Measurements from ENCODE around the gene ATP7B.

The ATP7B gene

GRCh38 chr13:51967482-51968446 lies 43.5 kb downstream of the ATP7B start:
- no peak overlapping the region for H4K8ac ChIP-seq (ENCODE audit: low read depth, low read length)
- no peak overlapping the region for H2AK5ac ChIP-seq (ENCODE audit: low read depth, low read length)
- H3K14ac ChIP-seq (ENCODE audit: low read length), result no peak overlapping the region
- no peak overlapping the region for H3K23ac ChIP-seq (ENCODE audit: low read depth, low read length, poor library complexity)
- H3K36me3 ChIP-seq (replicated peaks in 1 of 2; ENCODE audit: control insufficient read depth in 2 of 2, insufficient read depth in 2 of 2, low read length in 2 of 2), result no peaks in the 10 kb centered on the region
- peak overlapping the region in 1 of 2 donors; percentile 63 for H3K4me3 ChIP-seq (ENCODE audit: low read length in 2 of 2)
- no peak overlapping the region for H2BK12ac ChIP-seq (ENCODE audit: low read length)
- H3K18ac ChIP-seq (ENCODE audit: low read length), result no peak overlapping the region
- no peak overlapping the region for H3K4ac ChIP-seq (ENCODE audit: low read length)
- no peak overlapping the region for H2BK120ac ChIP-seq (ENCODE audit: low read depth, low read length)
- H3K9me3 ChIP-seq (replicated peaks in 1 of 2; ENCODE audit: control insufficient read depth in 2 of 2, insufficient read depth in 1 of 2, low read depth in 1 of 2, low read length in 2 of 2), result no peaks in the 10 kb centered on the region
- no peak for DNase-seq (ENCODE audit: low spot score)
- H2BK5ac ChIP-seq (ENCODE audit: low read length), result no peak overlapping the region
- H4K91ac ChIP-seq (ENCODE audit: low read depth, low read length, poor library complexity), result no peak overlapping the region
- no peaks in the 10 kb centered on the region for H3K4me1 ChIP-seq (ENCODE audit: control insufficient read depth in 2 of 2, insufficient read depth in 1 of 2, low read depth in 1 of 2, low read length in 2 of 2)
- H3K27ac ChIP-seq (replicated peaks; ENCODE audit: low read length), result no peak overlapping the region
- H3K9ac ChIP-seq (ENCODE audit: low read depth, low read length, poor library complexity), result no peak overlapping the region
- WGBS, 2 donors (ENCODE audit: extremely low coverage in 2 of 2, insufficient read length in 2 of 2, insufficient replicate concordance in 1 of 2), result no CpG with 5 or more reads among the region's 8 CpGs
- H3K27me3 ChIP-seq (ENCODE audit: control insufficient read depth in 3 of 3, insufficient read depth in 3 of 3, low read depth in 1 of 3, low read length in 3 of 3), result no peaks in the 10 kb centered on the region
- no peak overlapping the region for H3K4me2 ChIP-seq (ENCODE audit: insufficient read depth, low read length, poor library complexity, severe bottlenecking)
- H2BK15ac ChIP-seq (ENCODE audit: low read length), result no peak overlapping the region
- no peaks in the 10 kb centered on the region for H3K79me1 ChIP-seq (ENCODE audit: low read depth, low read length)
- no peak overlapping the region for H2AFZ ChIP-seq (ENCODE audit: low read length)

- WGBS, 2 donors (ENCODE audit: extremely low coverage in 2 of 2, insufficient read length in 2 of 2, insufficient replicate concordance in 1 of 2), result no CpG with 5 or more reads among the region's 10 CpGs
- no peaks in the 10 kb centered on the region for H3K9me3 ChIP-seq (replicated peaks in 1 of 2; ENCODE audit: control insufficient read depth in 2 of 2, insufficient read depth in 1 of 2, low read depth in 1 of 2, low read length in 2 of 2)
- H3K27ac ChIP-seq (replicated peaks; ENCODE audit: low read length), result no peak overlapping the region
Measured at GRCh38 chr13:51966186-51966585, 45.1 kb downstream of the ATP7B start.

GRCh38 chr13:51961493-51962403 lies 49.5 kb downstream of the ATP7B start:
- Histone ChIP-seq H2BK15ac (ENCODE audit: low read length) (no peak overlapping the region), H2AFZ (ENCODE audit: low read length) (no peak overlapping the region), H3K4ac (ENCODE audit: low read length) (no peak overlapping the region), H3K27ac (replicated peaks; ENCODE audit: low read length) (no peak overlapping the region), H3K4me1 (ENCODE audit: control insufficient read depth in 2 of 2, insufficient read depth in 1 of 2, low read depth in 1 of 2, low read length in 2 of 2) (peaks cover 0 to 2% of the 10 kb centered on the region in 2 donors), H2BK120ac (ENCODE audit: low read depth, low read length) (no peak overlapping the region), H3K27me3 (ENCODE audit: control insufficient read depth in 3 of 3, insufficient read depth in 3 of 3, low read depth in 1 of 3, low read length in 3 of 3) (no peaks in the 10 kb centered on the region), H3K18ac (ENCODE audit: low read length) (no peak overlapping the region), H4K91ac (ENCODE audit: low read depth, low read length, poor library complexity) (no peak overlapping the region), H3K4me3 (ENCODE audit: low read length in 2 of 2) (no peak overlapping the region), H2BK5ac (ENCODE audit: low read length) (no peak overlapping the region), H3K9ac (ENCODE audit: low read depth, low read length, poor library complexity) (no peak overlapping the region), H2BK12ac (ENCODE audit: low read length) (no peak overlapping the region), H3K23ac (ENCODE audit: low read depth, low read length, poor library complexity) (no peak overlapping the region), H3K36me3 (replicated peaks in 1 of 2; ENCODE audit: control insufficient read depth in 2 of 2, insufficient read depth in 2 of 2, low read length in 2 of 2) (no peaks in the 10 kb centered on the region), H3K4me2 (ENCODE audit: insufficient read depth, low read length, poor library complexity, severe bottlenecking) (no peak overlapping the region), H2AK5ac (ENCODE audit: low read depth, low read length) (no peak overlapping the region), H3K79me1 (ENCODE audit: low read depth, low read length) (no peaks in the 10 kb centered on the region), H4K8ac (ENCODE audit: low read depth, low read length) (no peak overlapping the region), H3K9me3 (replicated peaks in 1 of 2; ENCODE audit: control insufficient read depth in 2 of 2, insufficient read depth in 1 of 2, low read depth in 1 of 2, low read length in 2 of 2) (no peaks in the 10 kb centered on the region), H3K14ac (ENCODE audit: low read length) (no peak overlapping the region)
- WGBS, 2 donors (ENCODE audit: extremely low coverage in 2 of 2, insufficient read length in 2 of 2, insufficient replicate concordance in 1 of 2), result no CpG with 5 or more reads among the region's 5 CpGs
- DNase-seq (ENCODE audit: low spot score), result no peak

More at GRCh38 chr13:51966186-51966585, 45.1 kb downstream of the ATP7B start:
- Histone ChIP-seq H4K91ac (ENCODE audit: low read depth, low read length, poor library complexity) (no peak overlapping the region), H3K4me2 (ENCODE audit: insufficient read depth, low read length, poor library complexity, severe bottlenecking) (no peak overlapping the region), H2AFZ (ENCODE audit: low read length) (no peak overlapping the region), H2BK15ac (ENCODE audit: low read length) (no peak overlapping the region), H3K4me3 (ENCODE audit: low read length in 2 of 2) (no peak overlapping the region), H3K18ac (ENCODE audit: low read length) (no peak overlapping the region), H3K23ac (ENCODE audit: low read depth, low read length, poor library complexity) (no peak overlapping the region), H3K27me3 (ENCODE audit: control insufficient read depth in 3 of 3, insufficient read depth in 3 of 3, low read depth in 1 of 3, low read length in 3 of 3) (no peaks in the 10 kb centered on the region), H2BK5ac (ENCODE audit: low read length) (no peak overlapping the region), H2AK5ac (ENCODE audit: low read depth, low read length) (no peak overlapping the region), H3K79me1 (ENCODE audit: low read depth, low read length) (no peaks in the 10 kb centered on the region), H4K8ac (ENCODE audit: low read depth, low read length) (no peak overlapping the region), H3K9ac (ENCODE audit: low read depth, low read length, poor library complexity) (no peak overlapping the region), H3K36me3 (replicated peaks in 1 of 2; ENCODE audit: control insufficient read depth in 2 of 2, insufficient read depth in 2 of 2, low read length in 2 of 2) (no peaks in the 10 kb centered on the region), H2BK12ac (ENCODE audit: low read length) (no peak overlapping the region), H3K14ac (ENCODE audit: low read length) (no peak overlapping the region), H2BK120ac (ENCODE audit: low read depth, low read length) (no peak overlapping the region), H3K4ac (ENCODE audit: low read length) (no peak overlapping the region), H3K4me1 (ENCODE audit: control insufficient read depth in 2 of 2, insufficient read depth in 1 of 2, low read depth in 1 of 2, low read length in 2 of 2) (no peaks in the 10 kb centered on the region)
- DNase-seq (ENCODE audit: low spot score), result no peak

- Histone ChIP-seq H3K4ac (ENCODE audit: low read length) (no peak overlapping the region), H2BK15ac (ENCODE audit: low read length) (no peak overlapping the region), H3K23ac (ENCODE audit: low read depth, low read length, poor library complexity) (no peak overlapping the region), H2BK5ac (ENCODE audit: low read length) (no peak overlapping the region), H3K9ac (ENCODE audit: low read depth, low read length, poor library complexity) (no peak overlapping the region), H3K79me1 (ENCODE audit: low read depth, low read length) (no peaks in the 10 kb centered on the region), H4K8ac (ENCODE audit: low read depth, low read length) (no peak overlapping the region), H4K91ac (ENCODE audit: low read depth, low read length, poor library complexity) (no peak overlapping the region), H2AFZ (ENCODE audit: low read length) (no peak overlapping the region), H3K18ac (ENCODE audit: low read length) (no peak overlapping the region), H3K27ac (replicated peaks; ENCODE audit: low read length) (no peak overlapping the region), H2AK5ac (ENCODE audit: low read depth, low read length) (no peak overlapping the region), H3K27me3 (ENCODE audit: control insufficient read depth in 3 of 3, insufficient read depth in 3 of 3, low read depth in 1 of 3, low read length in 3 of 3) (no peaks in the 10 kb centered on the region), H3K4me3 (ENCODE audit: low read length in 2 of 2) (no peak overlapping the region), H3K4me1 (ENCODE audit: control insufficient read depth in 2 of 2, insufficient read depth in 1 of 2, low read depth in 1 of 2, low read length in 2 of 2) (peaks cover 0 to 2% of the 10 kb centered on the region in 2 donors), H2BK12ac (ENCODE audit: low read length) (no peak overlapping the region), H3K14ac (ENCODE audit: low read length) (no peak overlapping the region), H3K4me2 (ENCODE audit: insufficient read depth, low read length, poor library complexity, severe bottlenecking) (no peak overlapping the region), H3K9me3 (replicated peaks in 1 of 2; ENCODE audit: control insufficient read depth in 2 of 2, insufficient read depth in 1 of 2, low read depth in 1 of 2, low read length in 2 of 2) (no peaks in the 10 kb centered on the region), H2BK120ac (ENCODE audit: low read depth, low read length) (no peak overlapping the region), H3K36me3 (replicated peaks in 1 of 2; ENCODE audit: control insufficient read depth in 2 of 2, insufficient read depth in 2 of 2, low read length in 2 of 2) (no peaks in the 10 kb centered on the region)
- no CpG with 5 or more reads among the region's 4 CpGs for WGBS, 2 donors (ENCODE audit: extremely low coverage in 2 of 2, insufficient read length in 2 of 2, insufficient replicate concordance in 1 of 2)
- DNase-seq (ENCODE audit: low spot score), result no peak
Measured at GRCh38 chr13:51960766-51961165, 50.5 kb downstream of the ATP7B start.

Data from neuronal stem cell (in vitro differentiated cells).